NCI-H187 (cell line): ENCODE measurements around the gene ZNF816.
"Not testable (repeated sequence)": the region's sequence is repeated elsewhere in the genome, so short reads cannot be mapped to it uniquely, and the experiment has no call there.

Experiments
- DNase-seq, 2 experiments: peaks; one replicate each; lab custom pipeline; 2025; lab: John Stamatoyannopoulos, UW

The ZNF816 gene

GRCh38 chr19:52959613-52960295, 2.9 kb downstream of the ZNF816 start:
- no peak for DNase-seq

- DNase-seq, result no peak
These were observed 5.1 kb downstream of the ZNF816 start for GRCh38 chr19:52957591-52957990.

GRCh38 chr19:52956917-52957316, 5.8 kb downstream of the ZNF816 start:
- no peak for DNase-seq

GRCh38 chr19:52949422-52949821, 13.3 kb downstream of the ZNF816 start:
- DNase-seq, result no peak

- DNase-seq, result no peak
These were observed 14.5 kb downstream of the ZNF816 start for GRCh38 chr19:52948025-52948770.

GRCh38 chr19:52946322-52947310, 16.1 kb downstream of the ZNF816 start:
- peak; percentile 38 to 59 for DNase-seq

- no peak for DNase-seq
These were observed 16.9 kb downstream of the ZNF816 start for GRCh38 chr19:52945652-52946321.

- not testable (repeated sequence) for DNase-seq
These were observed 17.8 kb downstream of the ZNF816 start for GRCh38 chr19:52944703-52945493.

GRCh38 chr19:52943884-52944643, 18.6 kb downstream of the ZNF816 start:
- DNase-seq, result no peak

- DNase-seq, result no peak
These were observed 19.4 kb downstream of the ZNF816 start for GRCh38 chr19:52943134-52943883.

- DNase-seq, result peak; percentile 67 to 68
These were observed 20.1 kb downstream of the ZNF816 start for GRCh38 chr19:52942386-52943133.

- DNase-seq, result no peak
These were observed 20.7 kb downstream of the ZNF816 start for GRCh38 chr19:52941941-52942385.

GRCh38 chr19:52941523-52941922, 21.2 kb downstream of the ZNF816 start:
- not testable (repeated sequence) for DNase-seq

GRCh38 chr19:52940905-52941304, 21.8 kb downstream of the ZNF816 start:
- DNase-seq, result not testable (repeated sequence)

- DNase-seq, result no peak
These were observed 23.9 kb downstream of the ZNF816 start for GRCh38 chr19:52938761-52939160.

- DNase-seq, result no peak
These were observed 25.7 kb downstream of the ZNF816 start for GRCh38 chr19:52936954-52937325.

GRCh38 chr19:52936151-52936953, 26.3 kb downstream of the ZNF816 start:
- DNase-seq, result no peak

- DNase-seq, result no peak
These were observed 27.2 kb downstream of the ZNF816 start for GRCh38 chr19:52935434-52935833.
